NCI-H1417 (cell line): ENCODE results near the gene PNLIPRP1.

ENCODE experiments used
- DNase-seq, 3 experiments: peaks; one replicate each; lab custom pipeline; 2025; lab: John Stamatoyannopoulos, UW

Gene PNLIPRP1

GRCh38 chr10:116599991-116600390 lies 9.2 kb downstream of the PNLIPRP1 start:
- DNase-seq, result no peak

GRCh38 chr10:116602648-116603400 lies 12.1 kb downstream of the PNLIPRP1 start:
- no peak for DNase-seq

- DNase-seq, result no peak
Observed at GRCh38 chr10:116606061-116606483, 15.3 kb downstream of the PNLIPRP1 start.

- DNase-seq, result no peak
Observed at GRCh38 chr10:116607336-116607735, 16.6 kb downstream of the PNLIPRP1 start.

- no peak for DNase-seq
Observed at GRCh38 chr10:116608686-116609594, 18.2 kb downstream of the PNLIPRP1 start.

- no peak for DNase-seq
Observed at GRCh38 chr10:116610443-116611152, 19.8 kb downstream of the PNLIPRP1 start.

GRCh38 chr10:116611153-116611545 lies 20.4 kb downstream of the PNLIPRP1 start:
- DNase-seq, result no peak

- DNase-seq, result peak in 1 of 3 experiments; percentile 5
Observed at GRCh38 chr10:116612107-116612769, 21.5 kb downstream of the PNLIPRP1 start.

GRCh38 chr10:116613471-116613870 lies 22.7 kb downstream of the PNLIPRP1 start:
- DNase-seq, result no peak

GRCh38 chr10:116614796-116615195 lies 24.0 kb downstream of the PNLIPRP1 start:
- no peak for DNase-seq

- no peak for DNase-seq
Observed at GRCh38 chr10:116615199-116615776, 24.5 kb downstream of the PNLIPRP1 start.

- DNase-seq, result no peak
Observed at GRCh38 chr10:116620423-116621400, 30.0 kb downstream of the PNLIPRP1 start, which contains the start of gene PNLIPRP2. TSS of gene PNLIPRP2 (plus strand) at chr10:116620953.

GRCh38 chr10:116621476-116621875 lies 30.7 kb downstream of the PNLIPRP1 start:
- no peak for DNase-seq

GRCh38 chr10:116621934-116622655 lies 31.3 kb downstream of the PNLIPRP1 start:
- no peak for DNase-seq

- DNase-seq, result no peak
Observed at GRCh38 chr10:116625845-116626244, 35.1 kb downstream of the PNLIPRP1 start.

GRCh38 chr10:116626815-116627214 lies 36.1 kb downstream of the PNLIPRP1 start:
- no peak for DNase-seq

GRCh38 chr10:116627386-116627933 lies 36.7 kb downstream of the PNLIPRP1 start:
- peak in 2 of 3 experiments; percentile 45 to 54 for DNase-seq

- DNase-seq, result no peak
Observed at GRCh38 chr10:116629340-116629739, 38.6 kb downstream of the PNLIPRP1 start.

- DNase-seq, result no peak
Observed at GRCh38 chr10:116630020-116630419, 39.3 kb downstream of the PNLIPRP1 start.
